ENCODE measurements around the gene CA9. TPM values are rescaled to one million over a fixed set of nuclear protein-coding genes. Genes with fewer than 3 reads are reported as not detected.
A peak's percentile ranks its signal among the peaks of the same experiment; 100 is the strongest.
"Not testable (repeated sequence)": the region's sequence is repeated elsewhere in the genome, so short reads cannot be mapped to it uniquely, and the experiment has no call there.

CA9 gene
- total RNA-seq (2014; rRNA removed; shearing (Covaris generic)), result 0.42 TPM in 1 of 2 replicates, not detected in the other

DNA sequence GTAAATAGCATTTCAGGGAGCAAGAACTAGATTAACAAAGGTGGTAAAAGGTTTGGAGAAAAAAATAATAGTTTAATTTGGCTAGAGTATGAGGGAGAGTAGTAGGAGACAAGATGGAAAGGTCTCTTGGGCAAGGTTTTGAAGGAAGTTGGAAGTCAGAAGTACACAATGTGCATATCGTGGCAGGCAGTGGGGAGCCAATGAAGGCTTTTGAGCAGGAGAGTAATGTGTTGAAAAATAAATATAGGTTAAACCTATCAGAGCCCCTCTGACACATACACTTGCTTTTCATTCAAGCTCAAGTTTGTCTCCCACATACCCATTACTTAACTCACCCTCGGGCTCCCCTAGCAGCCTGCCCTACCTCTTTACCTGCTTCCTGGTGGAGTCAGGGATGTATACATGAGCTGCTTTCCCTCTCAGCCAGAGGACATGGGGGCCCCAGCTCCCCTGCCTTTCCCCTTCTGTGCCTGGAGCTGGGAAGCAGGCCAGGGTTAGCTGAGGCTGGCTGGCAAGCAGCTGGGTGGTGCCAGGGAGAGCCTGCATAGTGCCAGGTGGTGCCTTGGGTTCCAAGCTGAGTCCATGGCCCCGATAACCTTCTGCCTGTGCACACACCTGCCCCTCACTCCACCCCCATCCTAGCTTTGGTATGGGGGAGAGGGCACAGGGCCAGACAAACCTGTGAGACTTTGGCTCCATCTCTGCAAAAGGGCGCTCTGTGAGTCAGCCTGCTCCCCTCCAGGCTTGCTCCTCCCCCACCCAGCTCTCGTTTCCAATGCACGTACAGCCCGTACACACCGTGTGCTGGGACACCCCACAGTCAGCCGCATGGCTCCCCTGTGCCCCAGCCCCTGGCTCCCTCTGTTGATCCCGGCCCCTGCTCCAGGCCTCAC, at the start of gene CA9:
CA9 (plus strand) TSS at position 797 of the 893 bp plus-strand sequence; CDS start at position 829, 32 bp downstream.
- DNase-seq (ENCODE audit: low read depth), result no peak

DNA sequence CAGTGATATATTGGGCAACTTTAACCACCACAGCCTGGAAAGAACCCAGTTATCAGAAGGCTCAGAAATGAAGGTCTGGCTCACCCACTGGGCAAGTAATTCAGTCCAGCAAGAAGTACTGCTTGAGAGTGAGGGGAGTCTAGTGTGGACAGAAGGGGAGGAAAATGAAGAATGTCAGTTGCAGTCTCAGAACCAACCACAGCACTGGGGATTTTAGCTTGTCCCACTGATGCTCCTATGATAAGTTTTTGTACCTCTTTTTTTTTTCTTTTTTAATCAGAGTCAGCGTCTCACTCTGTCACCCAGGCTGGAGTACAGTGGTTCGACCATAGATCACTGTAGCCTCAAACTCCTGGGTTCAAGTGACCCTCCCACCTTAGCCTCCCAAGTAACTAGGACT, 46.2 kb upstream of the CA9 start:
- no peak for DNase-seq (ENCODE audit: low read depth)

DNA sequence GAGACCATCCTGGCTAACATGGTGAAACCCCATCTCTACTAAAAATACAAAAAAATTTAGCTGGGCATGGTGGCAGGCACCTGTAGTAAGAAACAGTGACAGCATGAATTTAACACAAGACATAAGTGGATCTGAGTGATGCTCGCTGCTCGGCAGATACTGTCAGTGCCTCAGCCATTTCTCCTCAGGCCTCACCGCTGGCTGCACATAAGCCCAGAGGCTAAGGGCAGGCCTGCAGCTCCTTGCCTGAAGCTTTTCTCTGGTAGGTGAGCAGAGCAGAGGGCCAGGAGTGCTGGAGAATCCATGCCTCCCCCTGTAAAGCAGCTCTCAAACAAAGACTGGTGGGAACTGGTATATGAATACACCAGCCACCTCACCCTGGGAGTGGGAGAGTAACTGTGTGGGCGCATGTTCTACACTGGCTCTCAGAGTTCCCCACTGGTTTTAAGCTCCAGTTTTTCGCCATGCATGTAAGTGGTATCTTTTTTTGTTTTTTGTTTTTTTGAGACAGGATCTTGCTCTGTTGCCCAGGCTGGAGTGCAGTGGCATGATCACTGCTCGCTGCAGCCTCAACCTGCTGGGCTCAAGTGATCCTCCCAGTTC, 45.2 kb upstream of the CA9 start:
- no peak for DNase-seq (ENCODE audit: low read depth)

DNA sequence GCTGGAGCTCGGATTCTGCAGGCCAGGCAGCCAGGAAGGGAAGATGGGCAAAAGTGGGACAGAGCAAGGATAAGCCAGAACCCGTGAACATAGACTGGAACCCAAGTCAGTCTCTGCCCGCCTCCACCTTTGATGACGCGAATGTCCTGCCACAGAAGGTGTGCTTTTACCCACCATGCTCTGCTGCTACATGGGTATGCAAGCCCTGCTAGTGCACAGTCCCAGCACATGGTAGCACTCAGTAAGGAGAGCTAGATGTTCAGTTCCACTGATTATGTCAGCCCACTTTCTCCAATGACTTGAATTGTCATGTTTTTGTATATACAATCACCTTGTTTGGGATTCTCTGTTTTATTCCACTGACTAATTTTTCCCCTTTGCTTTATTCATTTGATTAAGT, 44.1 kb upstream of the CA9 start:
- no peak for DNase-seq (ENCODE audit: low read depth)

DNA sequence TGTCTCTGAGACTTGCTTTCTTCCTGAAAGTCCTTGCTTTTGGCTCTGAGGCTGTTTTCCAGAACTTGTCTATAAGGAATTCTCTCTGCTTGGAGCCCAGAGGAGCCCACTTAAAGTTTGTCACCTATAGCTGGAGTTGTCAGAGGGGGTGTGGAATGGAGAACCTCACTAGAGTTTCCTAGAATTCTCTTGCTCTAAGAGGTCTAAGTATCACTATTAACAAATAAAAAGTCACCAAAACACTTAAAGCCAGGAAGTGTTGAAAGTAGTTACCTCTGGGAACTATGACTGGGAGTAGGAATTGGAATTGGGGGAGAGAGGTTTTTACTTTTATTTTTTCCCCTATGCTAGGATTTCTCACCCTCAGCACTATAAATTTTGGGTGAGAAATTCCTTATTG, 38.0 kb upstream of the CA9 start:
- DNase-seq (ENCODE audit: low read depth), result no peak

DNA sequence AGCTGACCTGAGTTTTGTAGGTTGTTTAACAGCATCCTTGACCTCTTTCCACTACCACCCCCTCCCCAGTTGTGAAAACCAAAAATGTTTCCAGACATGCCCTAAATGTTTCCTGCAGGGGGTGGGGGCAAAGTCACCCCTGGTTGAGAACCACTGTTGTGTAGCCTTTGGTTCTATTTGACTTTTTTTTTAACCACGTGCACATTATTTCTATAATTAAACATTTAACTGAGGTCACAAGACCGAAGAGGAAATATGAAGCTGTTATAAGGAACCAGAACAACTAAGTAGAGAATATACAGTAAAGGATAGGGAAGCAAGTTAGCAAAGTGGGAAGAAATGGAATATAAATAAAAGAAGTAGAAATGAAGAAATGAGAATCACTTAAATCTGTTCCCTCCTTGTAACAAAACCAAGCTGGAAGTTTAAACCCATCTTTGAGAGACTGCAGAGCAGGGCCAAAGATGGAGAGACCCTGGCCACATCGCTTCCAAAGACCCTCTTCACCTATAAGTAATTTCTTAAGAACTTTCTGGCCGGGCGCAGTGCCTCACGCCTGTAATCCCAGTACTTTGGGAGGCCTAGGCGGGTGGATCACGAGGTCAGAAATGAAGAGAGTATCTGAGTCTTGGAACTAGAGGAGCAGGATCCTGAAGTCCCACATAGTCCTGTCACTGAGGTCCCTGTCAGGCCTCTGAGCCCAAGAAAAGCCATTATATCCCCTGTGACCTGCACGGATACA, 37.4 kb upstream of the CA9 start:
- no peak for DNase-seq (ENCODE audit: low read depth)

DNA sequence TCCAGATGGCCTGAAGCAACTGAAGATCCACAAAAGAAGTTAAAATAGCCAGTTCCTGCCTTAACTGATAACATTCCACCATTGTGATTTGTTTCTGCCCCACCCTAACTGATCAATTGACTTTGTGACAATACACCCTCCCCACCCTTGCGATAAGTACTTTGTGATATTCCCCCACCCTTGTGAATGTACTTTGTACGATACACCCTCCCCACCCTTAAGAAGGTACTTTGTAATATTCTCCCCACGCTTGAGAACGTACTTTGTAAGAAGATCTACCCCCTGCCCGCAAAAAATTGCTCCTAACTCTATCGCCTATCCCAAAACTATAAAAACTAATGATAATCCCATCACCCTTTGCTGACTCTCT, 36.9 kb upstream of the CA9 start:
- not testable (repeated sequence) for DNase-seq (ENCODE audit: low read depth)

DNA sequence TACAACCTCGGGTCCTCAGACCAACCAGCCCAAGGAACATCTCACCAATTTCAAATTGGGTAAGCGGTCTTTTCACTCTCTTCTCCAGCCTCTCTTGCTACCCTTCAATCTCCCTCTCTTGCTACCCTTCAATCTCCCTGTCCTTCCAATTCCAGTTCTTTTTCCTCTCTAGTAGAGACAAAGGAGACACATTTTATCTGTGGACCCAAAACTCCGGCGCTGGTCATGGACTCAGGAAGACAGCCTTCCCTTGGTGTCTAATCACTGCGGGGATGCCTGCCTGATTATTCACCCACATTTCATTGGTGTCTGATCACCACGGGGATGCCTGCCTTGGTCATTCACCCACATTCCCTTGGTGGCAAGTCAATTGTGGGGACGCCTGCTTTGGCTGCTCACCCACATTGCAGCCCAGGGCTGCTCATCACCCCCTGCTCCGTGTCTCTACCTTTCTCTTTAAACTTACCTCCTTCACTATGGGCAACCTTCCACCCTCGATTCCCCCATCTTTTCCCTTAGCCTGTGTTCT, 36.2 kb upstream of the CA9 start:
- not testable (repeated sequence) for DNase-seq (ENCODE audit: low read depth)

DNA sequence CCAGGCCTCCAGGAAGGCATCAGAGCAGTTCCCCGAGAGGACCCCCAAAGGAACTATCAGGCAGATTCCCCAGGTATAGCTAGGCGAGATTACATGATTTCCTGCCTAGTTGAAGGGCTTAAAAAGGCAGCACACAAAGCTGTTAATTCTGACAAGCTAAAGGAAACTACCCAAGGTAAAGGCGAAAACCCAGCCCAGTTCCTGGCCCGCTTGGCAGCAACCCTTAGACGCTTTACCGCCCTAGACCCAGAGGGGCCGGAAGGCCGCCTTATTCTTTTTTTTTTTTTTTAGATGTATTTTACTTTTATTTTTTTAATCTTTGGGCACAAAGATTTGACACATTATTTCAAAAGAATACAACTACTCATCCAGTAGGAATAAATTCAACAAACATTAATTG, 35.0 kb upstream of the CA9 start:
- not testable (repeated sequence) for DNase-seq (ENCODE audit: low read depth)

DNA sequence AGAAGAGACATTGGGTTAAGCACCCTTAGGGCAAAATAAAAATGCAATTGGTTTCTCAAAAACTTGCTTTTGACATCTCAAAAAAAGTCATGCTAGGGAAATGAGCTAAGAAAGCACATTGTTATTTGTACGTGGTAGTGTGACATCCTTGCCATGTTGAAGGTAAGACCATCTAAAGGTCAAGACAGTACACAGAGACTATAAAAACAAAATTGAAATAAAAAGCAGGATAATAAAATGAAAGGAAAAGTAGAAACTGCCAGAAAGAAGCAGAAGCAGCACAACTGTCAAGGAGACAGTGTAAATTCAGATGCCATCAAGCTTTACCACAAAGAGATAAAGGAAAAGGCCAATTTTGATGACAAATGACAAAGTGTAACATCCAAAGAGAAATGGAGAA, 34.5 kb upstream of the CA9 start:
- not testable (repeated sequence) for DNase-seq (ENCODE audit: low read depth)

DNA sequence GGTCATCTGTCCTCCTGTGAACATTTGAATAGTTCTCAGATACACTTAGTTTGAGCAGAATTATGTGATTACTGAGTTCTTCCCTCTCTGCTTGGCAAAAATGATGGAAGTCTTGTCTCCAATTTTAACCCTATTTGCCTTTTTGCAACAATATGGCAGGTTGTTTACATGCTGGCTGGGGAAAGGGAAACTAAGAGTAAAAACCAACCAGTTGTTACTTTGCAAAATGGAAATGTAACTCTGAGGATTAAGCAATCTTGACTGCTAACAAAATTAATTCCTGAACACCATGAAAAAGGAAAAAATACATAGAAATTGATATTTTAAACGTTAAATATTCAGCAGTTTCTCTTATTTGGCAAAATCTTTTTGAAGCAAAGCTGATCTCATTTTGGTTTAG, 34.1 kb upstream of the CA9 start:
- no peak for DNase-seq (ENCODE audit: low read depth)

DNA sequence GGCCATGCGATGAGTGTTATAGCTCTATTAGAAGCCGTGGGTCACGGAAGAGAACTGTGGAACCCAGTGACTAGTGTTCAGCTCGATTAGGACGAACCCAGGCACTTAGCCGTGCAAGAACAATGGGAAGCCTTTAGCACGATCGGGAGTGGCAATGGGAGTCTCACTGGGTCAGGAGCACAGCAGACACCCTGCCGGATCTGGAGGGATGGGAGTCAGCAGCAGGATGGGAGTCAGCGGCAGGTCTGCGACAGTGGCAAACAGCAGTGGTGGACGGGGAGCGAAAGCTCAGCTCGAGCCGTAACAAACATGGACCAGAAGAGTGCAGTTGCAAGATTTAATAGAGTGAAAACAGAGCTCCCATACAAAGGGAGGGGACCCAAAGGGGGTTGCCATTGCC, 33.3 kb upstream of the CA9 start:
- not testable (repeated sequence) for DNase-seq (ENCODE audit: low read depth)

DNA sequence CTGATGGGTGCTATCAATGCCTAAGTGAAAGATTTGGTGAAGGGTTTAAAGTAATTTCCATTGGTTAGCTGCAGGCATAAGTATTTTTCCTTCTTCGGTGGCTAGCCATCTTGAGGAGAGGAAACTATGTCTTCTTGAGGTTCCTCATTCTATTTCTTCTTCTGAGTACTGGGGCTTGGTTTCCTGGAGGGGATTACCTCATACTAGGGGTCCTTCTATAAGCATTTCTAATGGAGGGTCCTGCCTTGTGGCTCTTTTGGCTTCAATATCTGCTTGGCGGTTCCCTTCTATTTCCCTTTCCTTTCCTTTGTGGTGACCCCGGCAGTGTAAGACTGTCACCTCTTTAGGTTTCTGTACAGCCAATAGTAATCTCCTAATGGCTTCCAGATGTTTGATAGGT, 32.2 kb upstream of the CA9 start:
- DNase-seq (ENCODE audit: low read depth), result not testable (repeated sequence)

DNA sequence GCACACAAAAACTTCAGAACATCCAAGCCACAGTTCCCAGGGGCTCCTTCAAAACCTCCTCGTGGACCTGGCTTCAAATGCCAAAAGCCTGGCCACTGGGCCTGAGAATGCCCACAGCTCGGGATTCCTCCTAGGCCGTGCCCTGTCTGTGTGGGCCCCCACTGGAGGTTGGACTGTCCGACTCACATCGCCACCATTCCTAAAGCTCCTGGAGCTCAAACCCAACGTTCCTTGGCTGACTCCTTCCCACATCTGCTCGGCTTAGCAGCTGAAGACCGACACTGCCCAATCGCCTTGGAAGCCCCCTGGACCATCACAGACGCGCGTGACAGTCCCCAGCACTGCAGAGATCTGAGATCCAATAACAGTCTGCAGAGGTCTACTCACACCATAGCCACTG, 30.7 kb upstream of the CA9 start:
- DNase-seq (ENCODE audit: low read depth), result no peak

DNA sequence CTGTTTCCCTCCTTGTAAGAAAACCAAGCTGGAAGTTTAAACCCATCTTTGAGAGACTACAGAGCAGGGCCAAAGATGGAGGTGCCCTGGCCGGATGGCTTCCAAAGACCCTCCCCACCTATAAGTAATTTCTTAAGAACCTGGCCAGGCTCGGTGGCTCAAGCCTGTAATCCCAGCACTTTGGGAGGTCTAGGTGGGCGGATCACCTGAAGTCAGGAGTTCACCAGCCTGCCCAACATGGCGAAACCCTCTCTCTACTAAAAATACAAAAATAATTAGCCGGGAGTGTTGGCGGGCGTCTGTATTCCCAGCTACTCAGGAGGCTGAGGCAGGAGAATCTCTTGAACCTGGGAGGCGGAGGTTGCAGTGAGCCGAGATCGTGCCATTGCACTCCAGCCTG, 28.0 kb upstream of the CA9 start:
- not testable (repeated sequence) for DNase-seq (ENCODE audit: low read depth)

DNA sequence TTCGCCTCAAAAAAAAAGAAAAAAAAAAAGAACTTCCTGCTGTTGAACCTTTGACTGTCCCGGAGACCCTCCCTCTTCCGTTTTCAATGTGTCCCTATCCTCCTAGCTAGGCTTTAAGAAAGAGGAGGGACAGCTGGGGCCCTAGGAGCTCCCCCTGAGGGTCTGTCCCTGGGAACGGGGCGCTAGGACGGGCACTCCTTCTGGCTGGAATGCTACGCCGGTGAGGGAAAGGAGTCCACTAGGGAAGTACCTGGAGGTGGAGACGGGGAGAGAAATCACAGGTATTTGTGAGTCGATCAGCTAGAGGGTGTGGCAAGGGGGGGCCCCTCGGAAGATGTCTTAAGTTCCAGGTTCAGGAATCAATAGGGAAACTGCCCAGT, 27.6 kb upstream of the CA9 start:
- no peak for DNase-seq (ENCODE audit: low read depth)

DNA sequence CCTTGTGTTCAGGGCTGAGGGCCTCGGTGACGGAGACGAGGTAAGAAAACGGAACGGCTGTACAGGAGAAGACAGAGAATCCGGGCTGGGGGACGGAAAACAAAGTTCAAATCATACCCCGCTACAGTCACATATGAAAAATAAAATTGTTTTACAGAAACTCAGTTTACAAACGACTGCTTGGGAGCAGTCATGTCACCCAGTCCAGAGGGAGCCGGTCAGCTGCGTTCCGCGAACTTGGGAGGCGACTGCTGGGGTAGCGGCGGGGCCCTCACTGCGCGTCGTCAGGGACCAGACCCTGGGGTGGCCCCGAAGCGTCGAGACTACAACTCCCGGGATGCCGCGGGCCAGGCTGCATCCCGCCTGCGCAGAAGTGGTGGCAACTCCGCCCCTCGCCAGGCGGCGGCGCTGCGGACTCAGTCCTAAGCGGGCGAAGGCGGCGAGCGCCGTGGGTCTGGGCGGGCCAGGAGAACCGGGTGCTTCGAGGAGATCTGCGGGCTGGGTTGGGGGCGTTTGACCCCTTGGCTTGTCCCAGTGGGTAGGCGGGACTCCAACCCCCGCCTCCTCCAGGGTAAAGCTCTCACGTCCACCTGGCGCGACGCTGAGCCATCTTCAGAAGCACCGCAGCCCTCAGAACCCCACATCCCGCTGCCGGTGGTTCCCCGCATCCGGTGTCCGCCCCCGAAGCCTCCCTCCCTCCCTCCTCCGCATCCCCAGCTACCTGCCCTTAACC, 27.0 kb upstream of the CA9 start:
- peak; percentile 96 for DNase-seq (ENCODE audit: low read depth)

DNA sequence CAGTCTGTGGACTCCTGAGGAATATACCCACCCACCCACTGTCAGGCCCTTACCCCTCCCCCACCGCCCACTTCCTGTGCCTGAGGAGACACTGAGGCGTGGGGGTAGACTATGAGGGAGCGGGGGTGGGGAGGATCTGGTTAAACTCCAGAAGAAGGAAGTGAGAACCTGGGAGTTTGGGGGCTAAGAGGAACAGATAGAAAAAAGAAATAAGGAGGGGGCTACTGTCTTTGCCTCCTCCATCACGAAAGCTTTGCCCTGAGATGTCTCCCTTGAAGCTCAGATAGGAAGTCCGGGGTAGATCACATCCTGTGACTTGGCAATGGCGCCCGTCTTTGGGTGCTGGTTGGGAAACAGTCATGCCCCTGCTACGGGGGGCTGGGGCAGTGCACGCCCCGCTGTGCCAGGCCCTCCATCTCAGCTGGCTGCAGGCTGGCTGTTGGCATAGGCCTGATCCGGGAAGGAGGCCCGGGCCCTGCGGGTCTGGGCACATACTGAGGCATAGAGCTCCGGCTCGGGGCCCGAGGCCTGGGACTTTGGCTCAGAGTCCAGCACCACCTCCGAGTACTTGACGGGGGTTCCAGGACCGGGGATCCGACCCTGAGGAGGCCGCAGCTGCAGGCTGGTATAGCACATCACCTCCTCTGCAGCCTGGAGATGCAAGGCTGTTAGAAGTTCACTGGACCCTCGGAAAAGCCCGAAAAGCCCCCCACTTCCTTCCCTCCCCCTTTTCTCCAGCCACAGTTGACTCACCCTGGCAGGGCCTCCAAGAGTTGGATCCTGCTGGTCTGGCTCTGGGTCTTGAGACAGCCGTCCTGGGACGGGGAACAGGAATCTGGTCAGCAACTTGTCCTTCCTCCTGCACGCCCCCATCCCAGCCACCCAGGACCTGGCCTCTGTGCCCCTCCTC, 24.0 kb upstream of the CA9 start:
- no peak for DNase-seq (ENCODE audit: low read depth)

DNA sequence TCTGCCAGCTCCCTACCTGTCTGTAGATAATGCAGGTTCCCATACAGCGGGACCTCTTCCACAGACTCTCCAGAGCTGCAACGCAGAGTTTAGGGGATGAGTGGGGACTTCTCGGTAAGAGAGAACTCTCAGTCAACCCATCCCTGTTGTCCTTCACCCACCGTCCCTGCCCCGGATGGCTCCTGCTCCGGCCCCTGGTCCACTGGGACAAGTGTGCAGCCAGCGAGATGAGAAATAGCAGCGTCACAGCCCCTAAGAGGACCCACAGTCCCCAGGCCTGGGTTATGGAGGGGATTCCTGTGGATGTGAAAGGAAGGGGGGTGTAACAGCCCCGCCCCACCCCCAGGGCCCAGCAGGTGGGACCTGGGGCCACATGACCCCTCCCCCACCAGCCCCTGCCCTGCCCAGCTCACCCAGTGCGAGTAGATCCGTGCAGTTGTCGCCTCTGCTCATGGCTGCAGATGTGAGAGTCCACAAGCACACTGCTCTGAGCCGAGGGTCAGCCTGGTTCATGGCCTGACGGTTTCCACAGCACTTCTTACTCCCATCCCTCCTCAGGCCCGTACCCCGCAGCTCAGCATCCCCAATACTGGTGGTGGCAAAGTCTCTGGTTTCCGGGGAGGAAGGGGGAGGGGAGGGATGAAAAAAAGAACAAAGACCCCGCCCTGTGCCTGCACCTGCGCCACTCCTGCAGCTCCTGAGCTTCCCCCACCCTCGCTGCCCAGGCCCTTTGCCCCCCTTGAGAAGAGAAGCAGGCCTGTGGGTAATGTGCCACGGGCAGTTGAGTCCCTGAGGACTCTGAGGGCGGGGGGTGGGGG, 23.2 kb upstream of the CA9 start, which contains the start of gene SIT1:
SIT1 (minus strand) TSS at position 591 of the 818 bp plus-strand sequence; CDS start at position 513, 78 bp downstream.
- no peak for DNase-seq (ENCODE audit: low read depth)

Measured in Daoy (cell line).